H7 (cell line): Measurements from ENCODE around the gene MRPL10. TPM values are rescaled to one million over a fixed set of nuclear protein-coding genes. Genes with fewer than 3 reads are reported as not detected.
A peak's percentile ranks its signal among the peaks of the same experiment; 100 is the strongest.

Experiments
- DNase-seq: peaks from one replicate; pipeline ENCODE4 v3.0.0; 2012
- H3K27me3 ChIP-seq: 2 replicates; pipeline ENCODE4 v1.6.0; 2011; ENCODE audit warnings: mild to moderate bottlenecking, low read length; ENCODE audit not compliant: control insufficient read depth, insufficient read depth
- H3K36me3 ChIP-seq: replicated peaks from 2 replicates; pipeline ENCODE4 v1.5.1; 2011; ENCODE audit warnings: low read length; ENCODE audit not compliant: control insufficient read depth, insufficient read depth
- H3K4me3 ChIP-seq: 2 replicates; pipeline ENCODE4 v1.5.1; 2011; ENCODE audit warnings: low read depth, mild to moderate bottlenecking, control low read depth, low read length, moderate library complexity; ENCODE audit not compliant: insufficient read depth
- total RNA-seq: library from RNA; depleted of rRNA; stranded (reverse); fragments of >200 nt; shearing (Covaris generic); gene quantifications from 2 replicates; pipeline ENCODE4 v1.2.3, GENCODE V29; 2014

MRPL10 gene
- total RNA-seq, 1 experiment from 2014 or later, result 156 TPM

- Histone ChIP-seq H3K36me3 (no peaks in the 10 kb centered on the region), H3K4me3 (peak overlapping the region; percentile 45), H3K27me3 (peaks cover 98% of the 10 kb centered on the region)
- no peak for DNase-seq
These were observed 19.0 kb upstream of the MRPL10 start for GRCh38 chr17:47850373-47850691.

- Histone ChIP-seq H3K36me3 (no peaks in the 10 kb centered on the region), H3K27me3 (peaks cover 88% of the 10 kb centered on the region), H3K4me3 (peak overlapping the region; percentile 43)
- DNase-seq, result peak; percentile 79
These were observed 16.8 kb upstream of the MRPL10 start for GRCh38 chr17:47848198-47848513.

GRCh38 chr17:47847341-47848197, 16.2 kb upstream of the MRPL10 start:
- Histone ChIP-seq H3K36me3 (no peaks in the 10 kb centered on the region), H3K27me3 (peaks cover 82% of the 10 kb centered on the region), H3K4me3 (peak overlapping the region; percentile 43)
- DNase-seq, result peak; percentile 92

- Histone ChIP-seq H3K4me3 (peak overlapping the region; percentile 19; the same call in 1 of the 2 replicates), H3K27me3 (peaks cover 74% of the 10 kb centered on the region)
- DNase-seq, result peak; percentile 78
These were observed 15.5 kb upstream of the MRPL10 start for GRCh38 chr17:47846716-47847340.

GRCh38 chr17:47845716-47846075, 14.4 kb upstream of the MRPL10 start:
- no peak for DNase-seq
- Histone ChIP-seq H3K4me3 (no peak overlapping the region), H3K27me3 (peaks cover 68% of the 10 kb centered on the region), H3K36me3 (no peaks in the 10 kb centered on the region)

More at GRCh38 chr17:47846716-47847340, 15.5 kb upstream of the MRPL10 start:
- H3K36me3 ChIP-seq, result no peaks in the 10 kb centered on the region

DNA sequence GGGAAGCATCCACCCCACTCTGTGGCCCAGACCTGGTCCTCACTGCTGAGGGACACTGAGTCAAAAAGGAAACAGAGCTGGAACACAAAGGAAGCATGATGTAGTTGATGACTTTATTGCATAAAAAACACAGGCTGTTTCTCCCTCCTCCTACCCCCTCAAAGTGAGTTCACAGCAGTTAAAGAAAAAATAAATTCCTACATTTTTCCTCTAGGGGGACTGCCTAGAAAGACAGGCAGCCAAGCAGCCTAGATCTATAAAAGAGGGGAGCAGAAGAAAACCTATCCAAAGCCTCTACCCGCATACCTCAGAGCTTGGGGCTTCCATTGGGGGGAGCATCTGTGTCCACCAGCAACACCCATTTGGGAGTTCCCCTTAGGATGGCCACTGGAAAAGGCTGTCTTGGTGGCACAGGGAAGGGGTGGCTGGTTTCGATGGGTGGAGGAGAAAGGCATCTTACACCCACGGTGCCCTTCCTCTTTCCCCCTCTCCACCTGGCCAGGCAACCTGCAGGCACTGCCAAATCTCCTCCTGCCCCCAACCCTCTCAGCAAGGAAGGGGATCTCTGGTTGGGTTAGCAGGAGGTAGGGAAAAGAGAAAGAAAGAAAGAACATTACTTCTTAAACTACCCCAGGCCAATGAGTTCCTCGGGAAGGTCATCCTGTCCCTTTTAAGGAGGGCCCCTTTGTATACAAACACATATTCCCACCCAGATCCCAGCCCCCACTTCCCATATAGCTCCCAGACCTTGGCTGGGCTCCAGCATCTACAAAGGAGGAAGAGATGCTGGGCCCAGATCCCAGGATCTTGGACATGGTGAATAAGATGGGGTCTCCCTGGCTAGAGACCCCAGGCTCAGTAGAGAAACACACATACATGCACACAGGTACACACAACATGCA, 13.7 kb upstream of the MRPL10 start:
- Histone ChIP-seq H3K36me3 (no peaks in the 10 kb centered on the region), H3K4me3 (no peak overlapping the region), H3K27me3 (peaks cover 65% of the 10 kb centered on the region)
- peak; percentile 68 for DNase-seq

DNA sequence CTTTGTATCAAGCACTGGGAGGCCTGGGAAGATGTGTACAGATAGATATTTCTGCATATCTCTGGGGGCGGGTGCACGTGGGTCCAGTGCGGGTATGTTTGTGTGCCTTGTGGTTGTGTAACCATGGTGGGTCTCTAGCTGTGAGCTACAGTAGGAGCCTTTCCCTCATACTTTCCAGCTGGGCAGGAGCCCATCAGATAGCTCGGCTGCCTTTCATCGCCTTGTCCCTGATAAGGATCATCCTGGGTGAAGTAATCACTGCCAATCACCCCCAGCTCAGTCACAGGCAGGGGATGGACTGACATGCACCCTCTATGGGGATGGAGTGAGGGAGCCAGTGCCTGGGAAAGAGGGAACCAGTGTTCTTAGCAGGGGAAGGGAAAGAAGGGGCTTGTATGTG, 12.9 kb upstream of the MRPL10 start:
- H3K27me3 ChIP-seq, result peaks cover 57% of the 10 kb centered on the region
- no peak for DNase-seq

DNA sequence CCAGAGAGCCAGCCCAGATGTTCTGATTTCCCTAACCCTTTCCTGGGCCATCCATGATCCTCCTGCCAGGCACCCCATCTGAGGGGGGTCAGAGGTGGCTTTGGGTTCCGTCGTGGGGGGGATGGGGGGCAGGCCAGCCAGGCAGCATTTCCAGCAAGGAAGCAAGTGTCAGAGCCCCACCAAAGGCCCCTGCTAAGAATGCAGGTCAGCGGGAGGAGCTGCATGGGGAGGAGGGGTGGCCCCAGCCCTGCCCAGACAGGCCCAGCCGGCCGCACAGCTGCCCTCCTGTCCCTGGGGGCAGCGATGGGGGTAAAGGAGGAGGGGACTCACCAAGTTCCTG, 12.0 kb upstream of the MRPL10 start:
- H3K36me3 ChIP-seq, result no peaks in the 10 kb centered on the region; the same call in 1 of the 2 replicates
- peak; percentile 74 for DNase-seq
- peaks cover 48% of the 10 kb centered on the region for H3K27me3 ChIP-seq
- no peak overlapping the region for H3K4me3 ChIP-seq

More for the DNA sequence above, 12.9 kb upstream of the MRPL10 start:
- Histone ChIP-seq H3K4me3 (no peak overlapping the region), H3K36me3 (no peaks in the 10 kb centered on the region)

DNA sequence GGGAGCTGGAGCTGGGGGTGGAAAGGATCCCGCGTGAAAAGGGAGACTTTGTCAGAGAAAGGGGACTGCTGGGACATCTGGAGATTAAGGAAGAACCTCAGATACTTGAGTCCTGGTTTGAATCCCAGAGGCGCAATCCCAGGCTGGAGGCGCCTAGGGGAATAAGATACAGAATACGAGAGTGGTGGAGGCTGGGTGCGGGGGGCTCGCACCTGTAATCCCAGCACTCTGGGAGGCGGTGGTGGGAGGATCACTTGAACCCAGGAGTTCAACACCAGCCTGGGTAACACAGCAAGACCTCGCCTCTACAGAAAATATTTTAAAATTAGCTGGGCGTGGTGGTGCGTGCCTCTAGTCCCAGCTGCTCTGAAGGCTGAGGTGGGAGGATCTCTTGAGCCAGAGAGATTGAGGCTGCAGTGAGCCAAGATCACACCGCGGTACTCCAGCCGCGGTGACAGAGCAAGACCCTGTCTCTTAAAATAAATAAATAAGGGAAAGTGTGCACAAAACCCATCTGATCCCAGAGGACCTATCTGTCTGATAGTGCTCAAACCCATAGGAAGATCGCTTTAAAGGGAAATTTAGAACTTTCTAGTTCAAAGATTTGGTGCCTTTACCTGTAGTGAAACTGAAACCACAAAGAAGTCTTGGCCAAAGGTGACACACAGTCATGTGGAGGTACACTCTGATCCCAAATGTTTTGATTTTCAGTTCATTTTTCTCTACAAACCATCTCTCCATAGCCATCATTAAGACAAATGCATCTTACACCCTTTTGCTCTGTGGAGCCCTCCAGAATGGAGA, 10.3 kb upstream of the MRPL10 start:
- no peak for DNase-seq
- peaks cover 31% of the 10 kb centered on the region for H3K27me3 ChIP-seq
- peaks cover 2% of the 10 kb centered on the region for H3K36me3 ChIP-seq
- H3K4me3 ChIP-seq, result peak overlapping the region; percentile 92; the same call in 1 of the 2 replicates

GRCh38 chr17:47840742-47841487, 9.6 kb upstream of the MRPL10 start, which contains the start of gene SCRN2:
TSS of gene SCRN2 (minus strand) at chr17:47841273. CDS start at chr17:47840843, 430 bp downstream.
- peak; percentile 98 for DNase-seq
- H3K36me3 ChIP-seq, result peaks cover 6% of the 10 kb centered on the region

GRCh38 chr17:47840001-47840741, 8.8 kb upstream of the MRPL10 start:
- peaks cover 7% of the 10 kb centered on the region for H3K36me3 ChIP-seq
- H3K27me3 ChIP-seq, result peaks cover 16% of the 10 kb centered on the region
- peak; percentile 46 for DNase-seq
- H3K4me3 ChIP-seq, result peak overlapping the region; percentile 92

More at GRCh38 chr17:47840742-47841487, 9.6 kb upstream of the MRPL10 start, which contains the start of gene SCRN2:
- Histone ChIP-seq H3K27me3 (peaks cover 24% of the 10 kb centered on the region), H3K4me3 (peak within 1 kb of the TSS; percentile 92)

DNA sequence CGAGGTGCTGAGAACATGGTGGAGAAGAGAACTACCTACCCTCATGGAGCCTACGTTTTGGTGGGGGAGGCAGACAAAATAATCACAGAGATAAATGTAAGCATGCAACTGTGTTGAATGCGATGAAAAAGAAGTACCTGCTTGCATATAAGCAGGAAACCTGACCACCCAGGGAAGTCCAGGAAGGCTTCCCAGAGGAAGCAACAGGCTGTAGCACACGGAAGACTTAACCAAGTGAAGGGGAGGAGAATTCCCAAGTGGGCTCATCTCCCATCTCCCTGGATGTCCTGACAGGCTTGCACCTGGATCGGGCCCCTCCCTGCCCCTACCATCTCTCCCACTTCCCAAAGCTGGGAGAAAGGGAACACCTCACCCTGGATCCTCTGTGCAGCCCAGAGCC, 7.7 kb upstream of the MRPL10 start:
- H3K4me3 ChIP-seq, result no peak overlapping the region
- peak; percentile 33 for DNase-seq
- H3K27me3 ChIP-seq, result peaks cover 8% of the 10 kb centered on the region
- H3K36me3 ChIP-seq, result peaks cover 7% of the 10 kb centered on the region

DNA sequence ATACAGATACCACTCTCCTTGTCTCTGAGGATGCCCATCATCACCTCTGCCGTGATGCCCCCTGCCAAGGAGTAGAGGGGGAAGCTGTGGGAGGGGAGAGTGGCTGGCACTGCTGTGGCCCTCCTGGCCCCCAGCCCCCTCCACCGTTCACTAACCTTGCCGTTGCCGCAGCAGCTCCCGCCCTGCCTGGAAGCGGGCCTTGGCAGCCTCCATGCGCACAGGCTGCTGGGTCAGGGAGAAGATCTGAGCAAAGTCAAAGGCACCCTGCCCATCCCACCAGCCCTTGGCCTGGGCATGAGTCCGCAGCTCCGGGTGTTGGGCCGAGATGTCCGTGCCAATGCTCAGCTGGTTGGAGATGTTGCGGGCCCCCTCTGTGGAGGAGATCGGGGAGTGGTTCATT, 7.3 kb upstream of the MRPL10 start:
- H3K27me3 ChIP-seq, result peaks cover 7% of the 10 kb centered on the region
- H3K36me3 ChIP-seq, result peaks cover 7% of the 10 kb centered on the region
- DNase-seq, result no peak
- no peak overlapping the region for H3K4me3 ChIP-seq
